SU-DHL-6 (cell line): Measurements from ENCODE around the gene IYD.

Experiments
- CTCF ChIP-seq: fragments of 200-600 bp; sonication (generic); IDR thresholded peaks from one replicate; pipeline ENCODE4 v1.5.1; 2017; ENCODE audit warnings: antibody characterized with exemption, mild to moderate bottlenecking, low read length, moderate library complexity; ENCODE audit not compliant: insufficient read depth, poor library complexity, severe bottlenecking
- EZH2phosphoT487 ChIP-seq: fragments of 200-600 bp; sonication (generic), shearing (Covaris generic); conservative IDR thresholded peaks from 2 replicates; pipeline ENCODE4 v1.6.1; 2018; ENCODE audit warnings: mild to moderate bottlenecking, antibody characterized with exemption, low read length, moderate library complexity, mixed read lengths

GRCh38 chr6:150420428-150420827 lies 51.6 kb downstream of the IYD start:
- TF ChIP-seq CTCF (no peak), EZH2phosphoT487 (no peak)
